HG03280 (cell line): ENCODE results near the gene NCMAP.
"Not testable (repeated sequence)": the region's sequence is repeated elsewhere in the genome, so short reads cannot be mapped to it uniquely, and the experiment has no call there.

ENCODE experiments used
- ATAC-seq: cut with Tn5 transposase; IDR thresholded peaks from one replicate; pipeline ENCODE4 v1.9.1; 2021; ENCODE audit warnings: mild to moderate bottlenecking, moderate library complexity; ENCODE audit not compliant: unreplicated experiment

Gene NCMAP

GRCh38 chr1:24555591-24556413, at the start of gene NCMAP:
Gene NCMAP (plus strand): TSS chr1:24556087. CDS start chr1:24595431, 39,344 bp downstream.
- ATAC-seq, result no peak

GRCh38 chr1:24506691-24507381, 49.1 kb upstream of the NCMAP start:
- ATAC-seq, result no peak

DNA sequence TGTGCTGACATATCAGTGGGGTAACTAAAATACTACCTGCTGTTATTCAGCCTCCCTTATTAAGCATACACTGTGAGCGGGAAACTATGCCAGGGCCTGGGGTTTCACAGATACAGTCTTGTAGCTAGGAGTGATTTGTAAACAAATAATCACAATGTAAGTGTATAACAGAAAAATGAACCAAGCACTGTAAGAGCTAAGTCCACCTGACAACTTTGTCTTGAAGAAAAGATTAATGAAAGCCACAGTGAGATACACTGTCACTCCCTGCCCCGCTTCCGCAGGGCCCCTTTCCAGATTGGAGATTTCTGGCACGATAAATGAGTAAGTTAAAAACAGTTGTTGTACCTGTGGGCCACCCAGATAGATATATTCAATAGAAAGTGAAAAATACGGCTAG, 48.5 kb upstream of the NCMAP start:
- no peak for ATAC-seq

- ATAC-seq, result no peak
These were observed 47.0 kb upstream of the NCMAP start for GRCh38 chr1:24508911-24509310.

- no peak for ATAC-seq
These were observed 42.2 kb upstream of the NCMAP start for GRCh38 chr1:24513706-24514105.

GRCh38 chr1:24514946-24515345, 40.9 kb upstream of the NCMAP start:
- no peak for ATAC-seq

DNA sequence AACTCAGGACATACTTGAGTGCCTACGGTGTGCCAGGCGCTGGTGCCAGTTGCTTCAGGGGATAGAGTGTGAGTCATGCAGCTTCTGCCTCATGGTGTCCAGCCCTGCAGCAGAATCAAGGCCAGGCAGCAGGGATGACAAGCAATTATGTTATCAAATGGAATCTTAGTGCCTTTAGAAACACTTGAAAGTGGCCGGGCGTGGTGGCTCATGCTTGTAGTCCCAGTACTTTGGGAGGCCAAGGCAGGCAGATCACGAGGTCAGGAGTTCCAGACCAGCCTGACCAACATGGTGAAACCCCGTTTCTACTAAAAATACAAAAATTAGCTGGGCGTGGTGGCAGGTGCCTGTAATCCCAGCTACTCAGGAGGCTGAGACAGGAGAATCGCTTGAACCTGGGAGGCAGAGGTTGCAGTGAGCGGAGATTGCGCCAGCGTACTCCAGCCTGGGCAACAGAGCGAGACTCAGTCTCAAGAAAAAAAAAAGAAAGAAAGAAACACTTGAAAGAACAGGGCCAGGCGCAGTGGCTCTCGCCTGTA, 40.1 kb upstream of the NCMAP start:
- ATAC-seq, result not testable (repeated sequence)

DNA sequence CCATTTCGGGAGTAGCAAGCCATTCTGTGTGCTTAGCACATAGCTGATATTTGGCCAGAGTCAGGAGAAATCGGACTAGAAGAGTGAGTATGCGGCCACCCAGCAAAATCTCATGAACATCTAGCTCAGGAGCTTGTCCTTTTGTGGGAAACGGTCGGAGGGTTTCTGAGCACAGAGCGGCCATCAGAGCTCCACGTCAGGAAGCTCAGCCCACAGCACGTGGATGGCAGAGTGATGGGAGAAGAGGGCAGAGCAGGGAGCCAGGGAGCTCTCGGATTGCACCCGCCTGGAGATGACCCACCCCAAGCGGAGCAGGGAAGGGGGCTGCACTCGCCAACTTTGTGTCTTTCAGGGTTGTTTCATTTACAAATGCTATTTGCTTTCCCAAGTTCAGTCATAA, 39.4 kb upstream of the NCMAP start:
- ATAC-seq, result no peak

DNA sequence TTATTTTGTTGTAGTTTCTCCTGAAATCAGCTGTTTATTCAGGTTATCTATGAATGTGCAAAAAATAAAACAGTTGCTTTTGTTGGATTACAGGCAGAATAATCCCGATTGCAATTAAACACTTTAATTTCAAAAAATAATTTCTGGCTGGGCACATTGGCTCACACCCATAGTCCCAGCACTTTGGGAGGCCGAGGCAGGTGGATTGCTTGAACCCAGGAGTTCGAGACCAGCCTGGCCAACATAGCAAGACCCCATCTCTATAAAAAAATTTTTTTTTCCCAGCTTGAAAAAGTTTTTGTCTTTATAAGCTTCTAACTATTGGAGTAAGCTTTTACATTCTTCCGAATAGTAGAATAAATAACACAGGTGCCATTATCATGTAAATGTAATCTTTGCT, 38.0 kb upstream of the NCMAP start:
- no peak for ATAC-seq

GRCh38 chr1:24520282-24520681, 35.6 kb upstream of the NCMAP start:
- ATAC-seq, result not testable (repeated sequence)

GRCh38 chr1:24525606-24526005, 30.3 kb upstream of the NCMAP start:
- no peak for ATAC-seq

- ATAC-seq, result no peak
These were observed 29.8 kb upstream of the NCMAP start for GRCh38 chr1:24526045-24526444.

- ATAC-seq, result no peak
These were observed 28.8 kb upstream of the NCMAP start for GRCh38 chr1:24526940-24527542.

DNA sequence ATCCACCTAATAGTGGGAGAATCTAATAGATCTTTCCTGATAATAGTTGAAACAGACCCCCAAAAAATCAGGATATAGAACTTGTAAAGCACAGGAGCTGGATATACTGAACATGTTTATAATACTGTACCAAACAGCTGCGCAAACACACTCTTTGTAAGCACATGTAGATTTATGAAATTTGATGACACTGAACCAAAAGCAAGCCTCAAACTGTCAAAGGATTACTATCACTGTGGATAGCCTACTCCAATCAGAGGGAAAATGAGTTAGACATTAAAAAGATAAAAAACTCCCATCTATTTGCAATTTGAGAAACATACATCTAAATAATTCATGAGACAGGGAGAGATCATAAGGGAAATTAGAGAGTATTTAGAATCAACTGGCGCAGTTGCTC, 27.1 kb upstream of the NCMAP start:
- ATAC-seq, result no peak

GRCh38 chr1:24529292-24529691, 26.6 kb upstream of the NCMAP start:
- not testable (repeated sequence) for ATAC-seq

DNA sequence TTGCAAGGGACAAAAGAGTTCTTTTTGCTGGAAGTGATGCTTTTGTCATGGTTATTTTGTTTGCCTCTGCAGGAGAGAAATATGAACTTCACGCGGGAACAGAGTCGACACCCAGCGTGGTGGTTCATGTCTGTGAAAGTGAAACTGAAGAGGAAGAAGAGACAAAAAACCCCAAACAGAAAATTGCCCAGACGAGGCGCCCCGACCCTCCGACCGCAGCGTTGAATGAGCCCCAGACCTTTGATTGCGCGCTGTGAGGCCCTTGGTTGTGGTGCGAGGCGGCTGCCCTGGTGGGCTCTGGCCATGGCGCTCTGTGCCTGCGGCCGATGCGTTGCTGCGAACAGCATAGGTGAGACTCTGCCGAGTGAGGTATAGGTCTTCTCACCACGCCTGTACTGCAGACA, 20.9 kb upstream of the NCMAP start:
- no peak for ATAC-seq

- ATAC-seq, result no peak
These were observed 20.1 kb upstream of the NCMAP start for GRCh38 chr1:24535778-24536177.

DNA sequence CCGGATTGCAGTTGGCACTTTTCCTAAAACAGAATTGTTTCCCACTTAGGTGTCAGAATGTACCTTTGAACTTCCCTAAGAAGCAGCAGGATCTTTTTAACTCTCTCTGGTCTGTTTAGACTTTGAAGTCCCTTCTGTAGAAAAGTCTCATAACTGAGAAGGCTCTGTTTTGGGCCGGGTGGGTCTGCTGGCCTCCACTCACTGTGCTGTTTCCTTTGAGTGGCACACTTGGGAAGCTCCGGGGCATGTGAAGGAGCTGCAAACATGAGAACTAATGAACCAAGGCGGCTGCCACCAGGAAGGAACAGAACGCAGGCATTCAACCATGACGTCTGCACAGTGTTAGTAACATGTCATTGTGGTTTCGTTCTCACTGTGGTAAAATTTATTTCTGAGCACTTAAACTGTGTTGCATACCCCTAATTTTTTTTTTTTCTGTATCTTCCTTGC, 19.5 kb upstream of the NCMAP start:
- ATAC-seq, result peak; percentile 74

GRCh38 chr1:24540051-24540905, 15.6 kb upstream of the NCMAP start:
- ATAC-seq, result no peak

- ATAC-seq, result no peak
These were observed 14.8 kb upstream of the NCMAP start for GRCh38 chr1:24540906-24541710.
